ENCODE measurements around the gene TPH2. TPM values are rescaled to one million over a fixed set of nuclear protein-coding genes. Genes with fewer than 3 reads are reported as not detected.

TPH2 gene
- total RNA-seq, 4 donors from 2014 or later = not detected

DNA sequence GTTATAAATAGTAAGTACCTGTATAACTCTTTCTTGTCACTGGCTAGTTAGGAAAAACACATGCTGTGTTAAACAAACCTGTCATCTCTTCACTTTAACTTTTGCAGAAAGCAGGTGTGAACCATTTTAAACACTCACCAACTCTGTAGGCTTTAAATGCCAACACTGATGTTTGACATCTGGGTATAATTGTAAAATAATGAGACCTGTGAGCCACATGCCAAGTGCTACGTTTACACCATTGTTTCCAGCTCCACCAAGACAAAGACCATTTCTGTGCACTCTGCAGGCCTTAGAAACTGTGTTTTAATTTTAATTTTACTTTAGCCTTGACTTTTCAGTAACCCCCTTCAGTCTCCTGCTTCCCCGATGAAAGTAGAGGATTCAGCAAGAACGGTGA, 11.0 kb downstream of the TPH2 start:
- H3K4me3 ChIP-seq = no peak overlapping the region
- H3K36me3 ChIP-seq = no peaks in the 10 kb centered on the region
- peaks cover 0 to 26% of the 10 kb centered on the region in 2 donors for H3K27me3 ChIP-seq
- TF ChIP-seq EP300 (IDR thresholded peaks at IDR 0.05) = no peak
- no peak for TF ChIP-seq CTCF (IDR thresholded peaks at IDR 0.05)
- no peak for TF ChIP-seq POLR2A (IDR thresholded peaks at IDR 0.05)
- DNase-seq (ENCODE audit: low spot score in 2 of 2) = no peak
- H3K9me3 ChIP-seq = no peaks in the 10 kb centered on the region
- no peak overlapping the region for H3K27ac ChIP-seq
- 32 to 36% methylated on average over 3 of the region's 3 CpGs for WGBS, 2 donors
- H3K4me1 ChIP-seq = no peaks in the 10 kb centered on the region

- TF ChIP-seq CTCF (IDR thresholded peaks at IDR 0.05) (no peak), POLR2A (IDR thresholded peaks at IDR 0.05) (no peak), EP300 (IDR thresholded peaks at IDR 0.05) (no peak)
- Histone ChIP-seq H3K4me1 (no peaks in the 10 kb centered on the region), H3K36me3 (no peaks in the 10 kb centered on the region), H3K4me3 (no peak overlapping the region), H3K9me3 (no peaks in the 10 kb centered on the region), H3K27me3 (peaks cover 0 to 19% of the 10 kb centered on the region in 2 donors), H3K27ac (no peak overlapping the region)
- WGBS, 2 donors = 84 to 92% methylated on average over 4 of the region's 4 CpGs
- no peak for DNase-seq (ENCODE audit: low spot score in 2 of 2)
These were observed 11.8 kb downstream of the TPH2 start for GRCh38 chr12:71950404-71950803.

DNA sequence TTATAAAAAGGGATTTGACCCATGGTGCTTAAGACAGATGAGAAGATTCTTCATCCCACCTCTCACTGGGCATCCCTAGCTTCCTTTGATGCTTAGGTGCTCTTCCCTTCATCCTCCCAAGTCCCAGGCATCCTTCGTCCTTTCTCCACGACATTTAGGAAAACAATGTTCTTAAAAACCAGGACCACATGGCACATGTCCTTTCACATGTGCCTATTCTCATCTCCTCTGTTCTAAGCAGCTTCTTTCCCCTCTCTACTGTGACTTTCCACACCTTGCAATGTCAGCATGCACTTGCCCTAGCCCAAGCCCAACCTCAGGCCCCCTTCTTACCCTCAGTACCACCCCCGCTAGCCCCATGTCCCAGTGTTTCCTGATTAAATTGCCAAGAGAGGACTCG, 12.2 kb downstream of the TPH2 start:
- Histone ChIP-seq H3K27ac (no peak overlapping the region), H3K36me3 (no peaks in the 10 kb centered on the region), H3K27me3 (peaks cover 0 to 14% of the 10 kb centered on the region in 2 donors), H3K4me1 (no peaks in the 10 kb centered on the region), H3K4me3 (no peak overlapping the region), H3K9me3 (no peaks in the 10 kb centered on the region)
- no peak for DNase-seq (ENCODE audit: low spot score in 2 of 2)
- no peak for TF ChIP-seq EP300 (IDR thresholded peaks at IDR 0.05)
- no peak for TF ChIP-seq POLR2A (IDR thresholded peaks at IDR 0.05)
- TF ChIP-seq CTCF (IDR thresholded peaks at IDR 0.05) = no peak
- 88 to 91% methylated on average over 4 of the region's 4 CpGs for WGBS, 2 donors

GRCh38 chr12:71954083-71954778, 15.6 kb downstream of the TPH2 start:
- no peaks in the 10 kb centered on the region for H3K9me3 ChIP-seq
- no peak overlapping the region for H3K4me3 ChIP-seq
- no peak for DNase-seq (ENCODE audit: low spot score in 2 of 2)
- no peaks in the 10 kb centered on the region for H3K36me3 ChIP-seq
- 65 to 68% methylated on average over 13 of the region's 13 CpGs for WGBS, 2 donors
- H3K27me3 ChIP-seq = no peaks in the 10 kb centered on the region
- H3K4me1 ChIP-seq = no peaks in the 10 kb centered on the region
- H3K27ac ChIP-seq = no peak overlapping the region
- no peak for TF ChIP-seq CTCF (IDR thresholded peaks at IDR 0.05)
- TF ChIP-seq EP300 (IDR thresholded peaks at IDR 0.05) = no peak
- TF ChIP-seq POLR2A (IDR thresholded peaks at IDR 0.05) = no peak

DNA sequence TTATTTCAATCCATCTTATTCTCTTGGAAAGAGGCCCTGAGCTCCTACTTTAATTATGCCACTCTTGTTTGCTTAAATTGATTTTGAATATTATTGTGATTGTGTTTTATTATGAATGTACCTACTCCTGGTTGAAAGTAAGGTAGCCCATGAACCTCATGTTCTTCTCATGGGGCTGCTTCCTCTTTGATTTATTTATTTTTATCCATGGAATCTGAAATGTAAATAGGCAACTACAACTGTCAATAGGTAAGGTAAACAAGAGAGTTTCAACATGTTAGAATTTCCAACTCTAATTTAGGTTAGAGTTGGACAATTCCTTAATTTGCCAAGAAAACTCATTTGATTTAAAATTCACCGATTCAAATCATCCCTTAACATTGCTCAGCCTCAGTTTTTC, 16.2 kb downstream of the TPH2 start:
- H3K27ac ChIP-seq = no peak overlapping the region
- no peaks in the 10 kb centered on the region for H3K4me1 ChIP-seq
- no peaks in the 10 kb centered on the region for H3K27me3 ChIP-seq
- no peak for TF ChIP-seq EP300 (IDR thresholded peaks at IDR 0.05)
- no peak for TF ChIP-seq CTCF (IDR thresholded peaks at IDR 0.05)
- TF ChIP-seq POLR2A (IDR thresholded peaks at IDR 0.05) = no peak
- H3K36me3 ChIP-seq = no peaks in the 10 kb centered on the region
- no peaks in the 10 kb centered on the region for H3K9me3 ChIP-seq
- H3K4me3 ChIP-seq = no peak overlapping the region
- WGBS, 2 donors = 86 to 95% methylated on average over 1 of the region's 1 CpG
- no peak for DNase-seq (ENCODE audit: low spot score in 2 of 2)
